HG02973 (cell line): Measurements from ENCODE around the gene ZDHHC3.

ENCODE experiments used
- ATAC-seq: cut with Tn5 transposase; IDR thresholded peaks from one replicate; pipeline ENCODE4 v1.9.1; 2021; ENCODE audit warnings: moderate library complexity; ENCODE audit not compliant: unreplicated experiment

The ZDHHC3 gene

DNA sequence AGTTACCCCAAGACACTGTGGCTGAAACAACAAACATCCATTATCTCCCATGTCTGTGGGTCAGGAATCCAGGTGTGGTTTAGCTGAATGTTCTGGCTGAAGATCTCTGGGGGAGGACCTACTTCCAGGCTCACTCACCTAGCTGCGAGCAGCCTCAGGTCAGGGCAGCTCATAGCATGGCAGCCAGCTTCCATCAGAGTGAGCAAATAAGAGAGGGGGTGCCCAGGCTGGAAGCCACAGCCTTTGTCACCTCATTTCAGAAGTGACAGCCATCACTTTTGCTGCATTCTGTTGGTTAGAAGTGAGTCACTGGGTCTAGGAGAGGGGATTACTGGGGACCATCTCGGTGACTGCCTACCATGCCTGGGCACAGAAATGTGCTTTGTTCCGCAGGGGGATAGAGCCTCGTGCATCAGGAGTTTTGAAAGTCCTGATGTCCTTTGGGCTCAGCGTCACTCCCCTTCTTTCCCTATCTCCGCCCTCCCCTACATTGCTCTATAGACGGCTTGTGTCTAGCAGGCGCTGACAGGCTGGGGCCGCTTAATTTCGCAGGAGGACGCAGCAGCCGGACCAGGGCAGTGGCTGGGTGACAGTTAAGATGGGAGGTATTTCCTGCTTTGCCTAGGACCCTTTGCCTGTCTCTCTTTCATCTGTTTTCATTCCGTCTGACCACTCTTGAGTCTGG, 76.1 kb downstream of the ZDHHC3 start:
- ATAC-seq: no peak

DNA sequence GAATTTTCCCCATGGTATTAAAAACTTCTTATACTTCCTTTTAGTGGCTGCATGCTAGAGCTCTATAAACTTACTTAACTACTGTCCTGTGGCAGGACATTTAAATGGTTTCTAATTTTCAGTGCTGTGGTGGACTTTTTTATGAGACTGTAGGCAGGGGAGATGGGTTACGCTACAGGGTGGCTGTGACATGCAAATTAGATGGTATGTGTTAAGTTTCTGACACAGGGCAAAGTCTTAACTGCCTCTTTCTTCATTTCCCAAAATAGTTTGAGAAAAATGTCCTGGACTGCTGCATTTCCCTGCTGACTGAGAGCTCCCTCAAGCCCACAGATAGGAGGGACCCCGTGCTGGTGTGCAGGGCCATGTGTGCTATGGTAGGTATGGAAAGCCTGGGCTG, 79.5 kb downstream of the ZDHHC3 start:
- ATAC-seq: no peak

GRCh38 chr3:44894485-44894884, 81.5 kb downstream of the ZDHHC3 start:
- no peak for ATAC-seq

- no peak for ATAC-seq
Observed at GRCh38 chr3:44893097-44893496, 82.9 kb downstream of the ZDHHC3 start.

DNA sequence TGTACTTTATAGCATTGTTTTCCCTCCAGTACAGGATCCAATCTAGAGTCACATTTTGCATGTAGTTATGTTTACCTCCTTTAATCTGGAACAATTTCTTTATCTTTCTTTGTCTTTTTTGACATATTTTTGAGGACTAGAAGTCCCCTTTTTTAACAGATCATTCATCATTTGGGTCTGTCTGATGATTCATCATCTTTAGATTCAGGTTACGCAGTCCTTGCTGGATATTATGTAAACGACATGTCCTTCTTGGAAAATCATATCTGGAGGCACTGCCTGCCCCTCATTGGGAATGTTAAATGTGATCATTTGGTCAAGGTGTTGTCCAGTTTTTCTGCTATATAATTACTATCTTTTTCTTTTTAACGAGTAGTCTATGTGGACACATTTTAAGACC, 83.3 kb downstream of the ZDHHC3 start:
- ATAC-seq: no peak

- ATAC-seq: no peak
Observed at GRCh38 chr3:44890852-44891251, 85.1 kb downstream of the ZDHHC3 start.

- no peak for ATAC-seq
Observed at GRCh38 chr3:44890258-44890657, 85.7 kb downstream of the ZDHHC3 start.

- ATAC-seq: no peak
Observed at GRCh38 chr3:44887101-44887500, 88.9 kb downstream of the ZDHHC3 start.

- ATAC-seq: no peak
Observed at GRCh38 chr3:44886561-44886960, 89.4 kb downstream of the ZDHHC3 start.

GRCh38 chr3:44885618-44886017, 90.4 kb downstream of the ZDHHC3 start:
- ATAC-seq: no peak

GRCh38 chr3:44883999-44884431, 92.0 kb downstream of the ZDHHC3 start:
- ATAC-seq: no peak

- no peak for ATAC-seq
Observed at GRCh38 chr3:44883213-44883955, 92.6 kb downstream of the ZDHHC3 start.

DNA sequence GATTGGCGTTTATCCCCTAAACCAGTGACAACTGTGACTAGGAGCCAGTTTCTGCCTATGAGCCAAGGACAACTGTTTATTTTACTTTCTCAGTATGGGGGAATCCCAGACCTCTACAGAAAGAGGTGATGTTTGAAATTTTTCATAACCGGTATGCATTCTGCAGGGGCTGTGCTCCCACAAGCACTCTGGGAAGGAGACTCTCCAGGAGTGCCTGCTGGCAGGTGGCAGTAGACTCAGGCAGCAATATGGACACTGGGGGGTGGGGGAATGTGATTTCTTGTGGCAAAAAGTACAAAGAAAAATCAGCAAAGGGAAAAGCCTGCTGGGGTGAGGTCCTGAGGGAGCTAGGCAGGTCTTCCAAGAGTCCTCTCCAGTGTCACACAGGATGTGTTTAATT, 95.7 kb downstream of the ZDHHC3 start:
- ATAC-seq: no peak

GRCh38 chr3:44877333-44877732, 98.6 kb downstream of the ZDHHC3 start:
- no peak for ATAC-seq

- no peak for ATAC-seq
Observed at GRCh38 chr3:44875596-44875995, 100.4 kb downstream of the ZDHHC3 start.
